Hematopoietic multipotent progenitor cell treated with erythropoietin and hydrocortisone succinate and interleukin-3 and kit ligand, for 15 days (in vitro differentiated cells): ENCODE results near the gene TAGLN.

Experiments used
- DNase-seq: peaks from one replicate; pipeline ENCODE4 v3.0.0-alpha.2; 2015; ENCODE audit warnings: low spot score

The TAGLN gene

DNA sequence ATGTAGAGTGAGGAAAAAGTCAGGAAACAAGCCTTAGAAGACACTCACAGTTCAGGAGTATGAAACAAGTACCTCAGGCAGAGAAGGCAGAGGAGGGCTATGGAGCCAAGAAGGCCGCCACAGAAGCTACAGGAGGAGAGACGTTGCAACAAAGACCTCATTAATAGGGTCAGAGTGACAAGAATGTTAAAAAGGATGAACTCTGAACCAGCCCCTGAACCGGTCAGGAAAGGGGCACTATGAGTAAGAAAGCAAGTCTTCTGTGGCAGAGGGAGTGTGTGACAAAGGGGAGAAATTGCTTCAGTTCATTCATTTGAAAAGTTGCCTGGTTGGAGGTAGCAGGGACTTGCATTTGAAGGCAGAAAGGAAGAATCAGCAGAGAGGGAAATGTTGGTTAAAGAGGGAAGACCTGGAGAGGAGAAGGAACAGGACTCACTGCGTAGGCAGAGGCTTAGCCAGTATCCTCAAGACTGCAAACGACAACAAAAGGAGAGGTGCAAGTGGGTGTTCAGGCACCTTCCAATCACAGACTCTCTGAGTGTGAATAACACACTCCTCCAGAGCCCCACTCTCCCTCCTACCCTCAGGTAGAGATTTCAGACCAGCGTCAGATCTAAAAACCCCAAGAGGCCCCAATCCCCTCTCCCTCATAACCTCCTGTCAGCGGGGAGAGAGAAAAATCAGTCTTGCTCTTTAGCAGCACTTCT is 15.4 kb downstream of the TAGLN start:
- no peak for DNase-seq

DNA sequence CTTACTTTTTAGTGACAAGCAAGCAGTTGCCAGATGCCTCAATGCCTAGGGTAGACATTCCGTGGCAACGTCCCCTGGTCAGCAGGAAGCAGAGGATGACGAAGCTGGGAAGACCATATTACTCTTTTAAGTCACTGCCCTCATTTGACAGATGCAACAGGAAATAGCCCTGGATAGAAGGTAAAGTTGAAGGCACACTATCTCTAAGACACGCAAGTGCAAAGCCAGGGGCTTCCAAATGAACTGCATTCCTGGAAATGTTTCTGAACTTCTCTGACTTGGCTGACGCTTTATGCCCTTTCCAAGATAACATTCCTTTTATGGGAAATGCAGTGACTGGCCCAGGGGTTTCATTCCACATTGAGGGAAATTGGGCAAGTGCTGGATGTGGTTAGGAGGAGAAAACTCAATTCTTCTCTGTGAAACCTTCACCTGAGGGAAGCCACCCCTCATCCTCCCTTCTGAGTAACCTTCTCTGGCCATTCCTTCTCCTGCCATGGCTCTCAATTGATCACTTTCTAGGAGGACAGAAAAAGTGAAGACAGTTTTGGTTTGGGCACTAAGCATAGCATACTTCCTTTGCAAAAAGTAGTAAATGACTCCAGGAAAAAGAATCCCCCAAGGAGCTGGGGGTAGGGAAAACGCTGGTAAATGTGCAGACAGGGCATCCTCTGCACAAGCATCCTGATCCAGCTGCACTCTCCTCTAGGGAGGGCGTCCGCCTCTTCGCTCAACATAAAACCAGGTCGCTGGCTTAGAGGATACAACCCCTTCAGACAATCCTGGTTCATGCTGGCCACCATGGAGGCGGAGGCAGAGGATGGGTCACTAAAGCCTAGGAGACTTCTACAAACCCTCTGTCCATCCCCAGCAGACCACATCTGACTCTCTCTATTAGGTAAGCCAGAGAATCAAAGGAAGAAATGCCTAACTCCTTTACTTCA is 18.2 kb downstream of the TAGLN start:
- DNase-seq = no peak

DNA sequence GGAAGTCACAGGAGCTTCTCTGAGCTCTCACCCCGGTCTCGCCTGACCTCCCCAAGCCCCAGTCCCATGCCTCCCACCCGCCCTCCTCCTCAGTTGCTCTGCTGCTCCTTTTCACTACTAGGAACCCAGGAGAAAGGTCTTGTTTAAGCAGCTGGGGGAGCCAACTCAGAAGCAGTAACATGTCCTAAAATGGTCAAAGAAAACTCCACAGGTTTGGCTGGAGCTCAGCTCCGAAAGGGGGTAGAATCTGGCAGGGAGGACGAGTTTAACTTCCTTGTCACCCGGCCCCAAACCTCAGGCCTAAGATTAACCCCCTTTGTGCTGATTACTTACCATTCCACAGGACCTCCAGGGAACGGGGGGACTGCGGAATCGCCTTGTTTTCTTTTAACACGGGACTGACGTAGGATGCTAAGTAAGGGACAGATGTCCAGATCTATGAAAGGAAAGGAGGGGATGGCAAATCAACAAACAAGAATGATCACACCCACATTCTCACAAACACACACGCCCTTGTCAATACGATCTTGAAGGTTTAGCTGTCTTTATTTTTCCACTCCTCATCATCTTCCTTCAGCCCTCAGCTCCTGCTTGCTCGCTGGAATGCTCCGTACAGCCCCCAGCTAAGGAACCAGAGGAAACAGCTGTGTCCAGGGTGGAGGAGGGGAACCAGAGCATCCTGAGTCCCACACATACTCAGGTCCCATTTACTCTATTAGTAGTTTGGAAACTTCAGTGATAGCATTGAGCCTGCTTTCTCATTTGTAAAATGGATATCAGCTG is 19.2 kb downstream of the TAGLN start:
- no peak for DNase-seq

DNA sequence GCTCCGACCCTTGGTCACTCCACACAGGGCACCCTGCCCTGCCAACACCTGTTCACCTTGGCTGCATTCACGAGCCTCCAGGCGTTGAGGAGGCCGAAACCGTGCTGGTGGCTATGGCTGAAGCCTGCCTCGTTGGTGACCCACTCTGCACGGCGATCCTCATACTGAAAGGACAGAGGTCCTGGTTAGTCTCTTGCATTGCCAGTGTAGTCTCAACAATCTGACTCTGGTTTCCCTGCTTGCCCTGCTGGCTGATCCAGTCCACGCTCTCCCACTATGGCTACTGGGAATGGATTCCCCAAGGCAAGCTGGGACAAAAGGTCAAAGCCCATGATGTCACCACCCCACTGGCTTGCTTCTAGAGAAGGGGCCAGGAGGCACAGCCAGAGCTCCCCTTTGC is 19.8 kb downstream of the TAGLN start:
- DNase-seq = no peak

DNA sequence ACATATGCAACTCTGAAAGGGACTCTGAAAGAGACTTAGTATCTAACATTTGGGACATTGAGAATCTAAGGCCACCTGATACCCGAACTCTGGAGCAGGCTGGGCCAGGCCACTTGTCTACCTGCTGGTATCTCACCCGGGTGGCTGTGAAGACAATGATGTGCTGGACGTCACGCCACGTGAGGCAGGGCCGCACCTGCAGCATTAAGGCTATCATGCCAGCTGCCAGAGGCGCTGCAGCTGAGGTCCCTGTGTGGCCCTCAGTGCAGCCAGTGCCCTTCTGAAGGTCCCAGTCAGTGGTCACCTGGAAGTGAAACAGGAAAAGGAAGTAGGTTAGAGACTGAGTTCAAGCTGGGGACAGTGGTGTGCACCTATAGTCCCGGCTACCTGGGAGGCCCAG is 20.3 kb downstream of the TAGLN start:
- DNase-seq = no peak

DNA sequence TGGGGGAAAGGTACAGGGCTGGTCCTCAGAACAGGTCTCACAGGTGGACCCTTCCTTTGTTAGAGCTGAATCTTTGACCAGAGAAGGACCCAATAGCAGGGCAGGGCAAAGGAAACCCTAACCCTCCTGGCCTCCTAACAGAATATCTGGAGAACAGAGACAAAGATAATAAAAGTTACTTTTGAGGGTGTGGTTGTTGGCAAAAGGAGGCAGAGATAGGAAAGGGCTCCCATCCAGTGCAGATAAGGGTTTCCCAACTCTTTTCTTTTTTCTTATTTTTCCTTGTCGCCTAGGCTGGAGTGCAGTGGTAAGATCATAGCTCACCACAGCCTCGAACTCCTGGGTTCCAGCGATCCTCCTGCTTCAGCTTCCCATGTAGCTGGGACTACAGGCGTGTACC is 20.8 kb downstream of the TAGLN start:
- peak; percentile 36 for DNase-seq

DNA sequence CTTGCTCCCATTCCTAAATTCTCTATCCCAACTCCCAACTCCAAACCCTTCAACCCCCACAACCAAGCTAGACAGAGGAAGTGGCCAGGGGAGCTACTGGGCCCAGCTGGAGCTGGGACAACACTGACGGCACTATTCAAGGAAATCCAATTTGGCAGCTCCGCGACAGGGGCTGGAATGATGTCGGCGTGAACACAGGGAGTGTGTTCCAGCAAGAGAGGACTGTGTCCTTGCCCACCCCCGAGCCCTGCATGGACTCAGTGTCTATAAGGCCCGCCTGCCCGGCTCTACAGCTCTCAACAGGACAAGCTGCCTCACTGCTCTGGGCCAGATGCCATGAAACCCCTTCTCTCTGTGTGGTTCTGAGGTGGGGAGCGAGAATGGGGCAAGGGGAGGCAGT is 21.4 kb downstream of the TAGLN start:
- no peak for DNase-seq

DNA sequence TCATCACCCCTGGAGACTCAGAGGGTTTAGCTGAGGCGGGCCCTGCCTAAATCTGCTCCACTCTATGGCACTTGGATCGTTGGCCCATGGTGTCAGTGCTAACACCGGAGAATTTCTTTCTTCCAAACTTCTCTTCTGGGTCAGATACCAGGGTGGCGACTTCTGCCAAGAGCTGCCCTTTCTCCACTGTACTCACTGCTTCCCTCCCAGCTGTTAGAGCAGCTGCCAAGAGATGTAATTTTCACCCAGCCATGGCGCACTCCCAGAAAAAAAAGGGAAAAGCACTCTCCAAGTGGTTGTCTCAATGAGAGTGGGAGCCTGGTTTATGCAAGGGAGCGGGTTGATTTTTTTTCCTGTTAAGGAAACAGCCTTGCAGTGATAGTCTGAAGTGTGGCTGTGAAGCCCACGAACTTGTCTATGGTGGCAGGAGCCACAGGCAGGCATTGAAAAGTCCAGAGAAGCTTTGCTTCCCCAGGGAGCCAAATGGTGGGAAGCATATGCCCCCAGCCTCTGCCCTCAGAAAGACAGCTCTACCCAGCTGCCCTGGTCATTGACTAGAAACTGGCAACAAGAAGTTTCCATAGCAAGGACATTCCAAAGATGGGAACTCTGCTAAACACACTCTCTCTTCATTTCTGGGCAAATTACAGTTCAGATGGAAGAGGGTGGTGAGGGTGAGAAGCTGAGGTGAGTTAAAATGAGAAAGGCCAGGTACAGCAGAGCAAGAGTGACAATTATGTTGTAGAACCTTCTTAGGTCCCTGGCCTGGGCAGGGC is 22.0 kb downstream of the TAGLN start:
- DNase-seq = no peak

DNA sequence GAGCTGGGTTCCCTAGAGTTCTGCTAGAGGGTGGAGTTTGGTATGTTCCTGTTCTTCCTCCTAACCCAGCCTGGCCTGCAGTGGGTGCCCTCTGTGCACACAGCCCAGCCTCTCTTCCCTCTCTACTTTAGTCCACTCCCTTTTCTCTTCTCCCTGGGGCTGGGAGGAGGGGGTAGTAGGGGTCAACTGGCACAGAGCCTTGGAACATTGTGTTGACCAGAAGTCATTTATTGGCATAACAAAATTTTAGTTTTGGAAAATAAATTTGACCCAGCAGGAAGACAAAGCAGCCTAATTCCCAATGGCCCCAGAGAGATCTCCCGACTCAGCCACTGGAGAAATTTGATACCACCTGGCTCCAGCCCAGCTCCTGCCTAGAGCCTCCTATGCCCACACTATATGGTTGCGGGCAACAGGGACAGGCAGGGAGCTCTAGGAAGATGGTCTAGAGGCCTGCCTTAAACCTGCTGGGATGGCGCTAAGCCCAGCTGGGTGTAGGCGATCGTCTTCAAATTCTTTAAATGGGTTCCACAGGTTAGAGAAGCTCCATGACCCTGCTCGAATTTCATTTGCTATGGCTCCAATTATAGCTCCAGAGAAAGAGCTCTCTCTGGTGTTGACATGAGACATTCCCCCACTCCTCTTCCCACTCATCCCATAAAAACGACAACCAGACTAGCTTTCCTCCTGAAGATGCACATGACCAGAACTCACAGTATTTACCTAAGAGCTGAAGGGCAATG is 22.8 kb downstream of the TAGLN start:
- no peak for DNase-seq

DNA sequence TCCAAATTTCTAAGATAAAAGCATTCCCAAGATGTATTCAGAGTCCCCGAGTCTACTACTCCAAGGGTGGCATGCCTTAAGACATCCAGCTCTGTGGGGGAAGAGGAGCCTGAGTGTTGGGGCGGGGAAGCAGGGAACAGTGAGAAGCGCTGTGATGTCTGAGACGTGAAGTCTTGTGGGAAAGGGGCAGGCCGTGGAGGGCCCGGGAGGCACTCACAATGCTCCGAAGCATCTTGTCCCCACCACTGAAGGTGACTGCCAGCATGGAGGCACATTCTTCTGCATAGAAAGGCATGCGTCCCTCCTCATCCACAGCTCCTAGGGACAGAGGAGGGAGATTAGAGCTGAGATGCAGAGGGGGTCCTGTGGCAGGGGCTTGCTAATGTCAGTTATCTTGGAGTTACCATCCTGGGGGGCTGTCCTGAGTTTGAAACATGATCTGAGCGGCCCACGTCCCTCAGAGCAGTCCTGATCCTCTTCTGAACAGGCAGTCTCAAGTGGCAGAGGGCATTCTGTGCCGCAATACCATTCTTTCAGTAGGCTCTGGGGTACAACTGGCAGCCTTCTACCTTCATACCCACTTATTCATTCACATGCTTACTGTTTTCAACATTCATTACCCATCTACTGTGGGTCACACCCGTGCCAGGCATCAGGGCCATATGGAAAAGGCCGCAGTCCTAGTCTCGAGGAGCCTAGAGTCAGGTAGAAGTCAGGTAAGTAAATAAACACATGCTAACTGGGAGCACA is 24.0 kb downstream of the TAGLN start:
- no peak for DNase-seq

DNA sequence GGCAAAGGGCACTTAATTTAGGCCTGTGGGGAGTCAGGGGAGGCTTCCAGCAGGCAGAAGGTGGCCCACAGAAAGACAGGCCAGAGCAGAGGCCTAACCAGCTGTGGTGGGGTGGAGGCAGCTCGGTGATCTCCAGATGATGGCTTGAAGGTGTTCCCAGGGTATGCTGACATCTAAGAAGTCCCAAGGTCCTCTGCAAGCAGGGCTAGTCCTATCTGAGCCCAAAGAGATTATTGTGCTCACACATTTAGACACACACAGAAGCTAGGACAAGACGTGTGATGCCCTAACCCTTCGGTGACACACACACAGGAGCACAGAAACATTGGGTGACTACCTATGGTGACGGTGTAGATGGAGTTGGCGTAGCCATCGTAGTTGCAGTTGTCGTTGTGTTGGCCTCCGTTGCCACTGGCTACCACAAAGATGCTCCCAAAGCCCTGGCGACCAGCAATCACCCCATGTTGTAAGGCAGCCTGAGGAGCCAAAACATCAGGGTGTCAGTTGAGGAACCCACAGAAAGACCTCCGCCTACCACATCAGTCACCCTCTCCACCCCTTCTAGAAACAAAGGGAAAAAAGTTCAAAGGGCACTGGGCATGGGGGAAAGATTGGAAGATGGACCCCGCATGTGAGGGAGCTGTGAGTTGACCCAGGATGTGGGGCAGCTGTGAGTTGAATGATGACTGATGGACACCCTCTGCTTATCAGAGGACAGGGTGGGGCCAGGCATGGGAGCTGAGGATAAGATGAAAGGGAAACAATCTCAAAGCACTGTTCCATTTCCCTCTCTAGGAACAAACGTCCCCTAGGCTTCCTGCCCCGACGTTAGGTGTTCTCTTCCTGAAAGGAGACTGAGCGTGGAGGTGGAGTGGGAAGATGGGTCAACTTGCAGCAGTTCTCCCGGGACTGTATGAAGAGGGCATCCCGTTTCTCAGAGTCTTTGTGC is 24.8 kb downstream of the TAGLN start:
- peak; percentile 71 for DNase-seq

DNA sequence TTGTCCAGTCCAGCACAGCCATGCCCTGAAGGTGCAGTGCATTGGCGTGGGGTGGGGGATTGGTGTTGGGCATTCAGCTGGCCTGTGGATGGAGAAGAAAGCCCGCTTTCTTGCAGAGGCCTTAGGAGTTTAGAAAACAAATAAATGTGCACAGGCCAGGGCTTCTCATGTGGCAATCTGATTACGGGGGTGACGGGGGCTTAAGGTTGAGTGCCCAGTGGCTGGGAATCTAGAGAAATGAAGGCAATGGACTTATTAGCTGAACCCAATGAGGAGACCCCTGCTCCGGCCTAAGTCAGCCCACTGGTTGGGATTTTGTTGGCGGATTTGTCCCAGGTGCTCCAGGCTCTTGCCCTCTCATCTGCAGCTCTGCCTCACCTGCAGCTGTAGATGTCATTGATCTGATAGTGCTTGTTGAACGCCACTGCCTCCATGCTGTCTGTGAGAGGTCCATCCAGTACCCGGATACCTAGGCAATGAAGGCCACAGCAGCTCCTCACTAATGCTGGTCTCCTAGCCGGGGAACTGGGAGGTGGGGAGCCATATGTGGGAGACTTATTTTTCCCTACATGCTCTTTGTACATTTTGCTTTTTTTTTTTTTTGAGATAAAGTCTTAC is 26.5 kb downstream of the TAGLN start:
- no peak for DNase-seq

DNA sequence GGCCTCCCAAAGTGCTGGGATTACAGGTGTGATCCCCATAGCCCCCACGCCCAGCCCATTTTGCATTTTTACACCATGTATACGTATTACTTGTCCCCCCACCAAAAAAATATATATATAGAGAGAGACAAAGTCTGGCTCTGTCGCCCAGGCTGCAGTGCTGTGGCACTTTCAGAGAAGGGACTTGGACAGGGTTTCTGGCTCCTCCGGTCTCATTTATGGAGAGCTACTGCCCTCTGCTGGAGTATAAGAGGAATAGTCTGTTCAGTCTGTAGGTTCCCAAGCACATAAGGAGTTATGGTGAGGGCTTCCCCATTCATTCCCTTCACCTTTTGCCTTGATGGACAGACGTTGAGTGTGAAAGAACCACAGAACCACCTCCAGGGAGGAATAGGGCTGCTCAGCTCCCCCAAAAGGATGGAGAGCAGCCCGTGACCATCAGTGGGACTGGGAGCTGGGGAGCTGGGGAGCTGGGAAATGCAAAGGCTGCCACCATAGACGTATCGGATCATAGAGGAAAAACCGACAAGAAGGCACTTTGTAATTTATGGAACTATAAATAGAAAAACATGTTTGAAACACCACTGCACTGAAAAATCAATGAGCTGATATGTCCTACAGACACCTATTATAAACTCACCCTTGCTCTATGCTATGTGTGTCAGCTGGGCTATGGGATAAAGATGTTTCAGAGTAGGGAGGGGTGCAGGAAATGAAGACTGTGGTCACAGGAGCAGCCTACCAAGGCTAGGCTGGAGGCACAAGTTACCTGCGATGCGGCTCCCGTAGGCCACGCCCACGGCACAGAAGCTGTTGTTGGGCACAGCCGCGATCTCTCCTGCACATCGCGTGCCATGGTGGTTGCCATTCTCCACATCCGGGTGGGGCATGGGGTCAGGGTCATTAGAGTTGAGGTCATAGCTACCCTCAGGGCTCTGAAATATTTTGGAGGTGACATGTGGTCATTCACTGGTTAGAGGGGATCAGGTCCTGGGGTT is 27.5 kb downstream of the TAGLN start:
- DNase-seq = peak; percentile 90

DNA sequence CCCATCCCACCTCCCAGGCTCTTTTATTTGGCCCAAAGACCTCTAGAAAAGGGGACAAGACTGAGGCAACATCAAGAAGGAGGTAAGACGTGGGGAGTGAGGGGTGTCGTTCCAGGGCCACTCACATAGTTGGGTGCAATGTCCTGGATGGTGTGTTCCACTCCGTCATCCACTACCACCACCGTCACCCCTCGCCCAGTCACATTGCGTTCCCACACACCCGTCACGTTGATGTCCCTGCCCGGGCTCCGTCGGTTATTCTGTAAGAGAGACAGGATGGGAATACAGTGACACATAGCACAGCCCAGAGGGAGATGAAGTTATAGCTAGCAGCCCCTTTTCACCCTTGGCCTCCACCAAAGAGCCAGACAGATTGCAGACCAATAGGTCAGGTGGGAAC is 28.9 kb downstream of the TAGLN start:
- DNase-seq = no peak

DNA sequence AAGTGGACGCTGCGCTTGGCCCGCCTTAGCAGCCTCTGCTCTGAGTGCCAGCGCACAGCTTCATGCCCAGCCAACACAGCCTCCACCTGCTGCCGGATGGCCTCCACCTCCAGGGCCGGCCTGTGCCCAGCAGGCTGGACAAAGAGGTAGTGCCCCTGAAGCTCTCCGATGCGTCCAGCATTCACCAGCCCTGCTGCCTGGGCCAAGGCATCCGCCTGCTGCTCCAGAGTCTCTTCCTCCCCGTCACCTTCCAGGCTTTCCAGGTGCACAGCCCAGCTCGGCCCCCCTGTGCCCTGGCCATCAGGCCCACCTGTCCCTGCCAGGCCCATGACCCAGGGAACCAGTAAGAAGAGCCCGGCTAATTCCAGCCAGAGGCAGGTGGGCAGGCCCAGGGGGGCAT is 30.2 kb downstream of the TAGLN start:
- DNase-seq = no peak

DNA sequence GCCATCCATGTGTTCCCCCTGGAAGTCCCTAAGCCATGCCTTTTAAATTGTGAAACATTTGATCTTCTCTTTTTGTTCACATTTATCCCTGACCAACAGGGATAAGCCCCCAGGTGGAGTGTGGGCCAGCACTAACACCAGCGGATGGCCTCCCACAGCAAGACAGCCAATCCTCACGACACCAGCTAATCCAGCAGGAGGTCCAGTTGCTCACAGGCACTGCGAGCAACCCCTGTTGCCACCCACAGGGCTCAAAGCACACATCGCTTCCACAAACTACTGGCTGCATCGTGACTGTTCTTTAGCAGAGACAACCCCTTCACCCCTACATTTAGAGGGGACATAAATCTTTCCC is 30.7 kb downstream of the TAGLN start:
- DNase-seq = no peak

DNA sequence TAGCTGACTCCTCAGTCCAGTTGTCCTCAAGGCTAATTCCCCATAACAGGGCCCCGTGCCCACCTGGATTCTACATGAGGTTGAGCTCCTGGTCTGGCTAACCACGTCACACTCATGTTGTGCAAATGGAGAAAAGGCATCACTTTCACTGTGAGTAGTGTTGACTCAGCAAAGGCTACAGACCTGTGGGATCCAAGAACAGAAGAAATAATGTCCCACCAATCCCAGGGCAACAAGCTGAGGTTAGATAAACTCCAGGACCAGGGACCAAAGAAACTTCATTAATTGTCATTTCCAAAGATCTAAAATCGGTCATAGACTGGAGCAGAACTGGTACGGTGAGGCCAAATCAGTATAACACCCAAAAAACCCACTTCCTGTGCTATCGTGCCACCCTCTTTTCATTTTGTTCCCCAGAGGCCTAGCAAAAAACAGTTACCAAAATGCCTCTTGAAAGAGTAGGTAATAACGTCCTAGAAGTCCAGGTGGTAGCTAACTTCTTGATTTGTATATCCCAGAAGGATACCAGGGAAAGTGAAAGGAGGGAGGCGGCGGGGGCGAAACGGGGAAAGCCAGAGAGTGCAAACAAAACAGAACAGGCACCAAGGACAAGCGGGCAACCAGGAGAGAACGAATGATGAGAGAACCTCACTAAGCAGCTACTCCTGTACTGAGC is 31.3 kb downstream of the TAGLN start:
- no peak for DNase-seq
